Left ventricle myocardium superior (tissue), 1 donor: ENCODE results near the gene PALLD. TPM values are rescaled to one million over a fixed set of nuclear protein-coding genes. Genes with fewer than 3 reads are reported as not detected.
A peak's percentile ranks its signal among the peaks of the same experiment; 100 is the strongest.
"Not testable (repeated sequence)": the region's sequence is repeated elsewhere in the genome, so short reads cannot be mapped to it uniquely, and the experiment has no call there.

ENCODE experiments used
- ATAC-seq: fragments of 200-7000 bp; cut with Tn5 transposase; one replicate; pipeline ENCODE4 v1.9.1; 2020; ENCODE audit warnings: mild to moderate bottlenecking, moderate library complexity
- DNase-seq: peaks from one replicate; pipeline ENCODE4 v3.0.0-alpha.2; 2020
- intact Hi-C: fragments of 100-400 bp; cut with micrococcal nuclease; formaldehyde crosslinking; loops from one replicate; pipeline ENCODE4 v1.11.0; 2022
- total RNA-seq: library from RNA; stranded (reverse); fragmentation: NEBNext Ultra II Directional; extraction: Animal tissue kit (Norgen Biotek cat#: 25700); gene quantifications from one replicate; pipeline ENCODE4 v1.2.1, GENCODE V29; 2021
- donor health status: DM: no; HTN: yes; CAD: no; lungs with severe emphysema.

The PALLD gene
- total RNA-seq, 1 donor from 2014 or later: 998 TPM

DNA sequence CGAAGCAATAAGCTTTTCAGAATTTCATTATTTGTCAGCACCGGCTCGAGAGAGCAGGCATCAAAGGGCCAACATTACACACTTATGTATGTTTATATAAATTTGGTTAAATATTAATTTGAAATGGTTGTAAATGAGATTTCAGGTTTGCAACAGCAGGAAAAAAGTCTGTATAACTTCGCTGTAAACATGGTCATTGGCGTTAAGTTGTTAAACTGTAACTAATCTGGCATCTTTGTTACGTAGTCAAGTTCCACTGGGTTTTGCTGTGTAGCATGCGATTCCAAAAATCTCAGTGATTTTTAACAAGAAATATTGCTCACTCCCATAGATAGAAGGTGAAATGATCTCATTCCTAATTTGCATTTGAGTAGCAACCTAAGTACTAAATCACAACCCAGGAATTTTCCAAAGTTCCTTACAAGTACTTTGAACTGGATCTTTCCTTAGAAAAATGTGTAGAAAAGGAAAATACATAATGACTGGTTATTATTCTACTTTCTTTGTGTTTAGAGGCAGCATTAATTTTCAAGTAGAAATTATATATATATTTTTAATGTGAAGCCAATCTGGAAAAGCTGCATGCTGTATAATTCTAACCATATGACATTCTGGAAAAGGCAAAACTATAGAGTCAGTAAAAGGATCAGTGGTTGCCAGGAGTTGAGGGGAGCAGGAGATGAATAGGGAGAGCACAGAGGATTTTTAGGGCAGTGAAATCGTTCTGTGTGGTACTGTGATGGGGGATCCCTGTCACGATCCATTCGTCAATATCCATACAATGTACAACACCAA lies 291.1 kb downstream of the PALLD start:
- intact Hi-C loops: no loop called here
- no peak for DNase-seq
- ATAC-seq: no peak

DNA sequence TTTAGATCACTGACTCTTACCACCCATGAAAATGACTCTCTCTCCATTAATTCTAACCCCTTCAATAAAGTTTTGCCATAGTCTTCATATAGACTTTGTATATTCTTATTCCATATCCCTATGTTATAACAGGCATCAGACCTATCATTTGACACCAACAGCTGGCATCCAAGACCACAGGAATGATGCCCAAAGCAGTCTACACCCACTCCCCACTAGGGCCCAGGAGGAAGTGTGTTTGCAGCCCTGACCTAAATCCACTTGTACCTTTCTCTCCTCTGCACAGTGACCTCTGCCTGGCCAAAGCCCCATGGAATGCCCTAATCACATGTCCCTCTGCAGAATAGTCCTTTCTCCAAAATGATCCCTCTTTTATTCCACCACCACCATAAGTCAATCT lies 294.0 kb downstream of the PALLD start:
- ATAC-seq: peak; percentile 48
- intact Hi-C loops: no loop called here

DNA sequence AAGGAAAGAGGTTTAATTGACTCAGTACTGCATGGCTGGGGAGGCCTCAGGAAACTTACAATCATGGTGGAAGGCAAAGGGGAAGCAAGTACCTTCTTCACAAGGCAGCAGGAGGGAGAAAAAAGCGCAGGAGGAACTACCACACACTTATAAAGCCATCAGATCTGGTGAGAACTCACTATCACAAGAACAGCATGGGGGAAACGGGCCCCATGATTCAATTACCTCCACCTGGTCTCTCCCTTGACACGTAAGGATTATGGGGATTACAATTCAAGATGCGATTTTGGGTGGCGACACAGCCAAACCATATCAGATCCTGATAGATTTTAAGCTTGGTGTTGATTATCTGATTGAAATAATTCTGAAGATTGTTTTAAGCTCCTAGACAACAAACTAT lies 294.5 kb downstream of the PALLD start:
- intact Hi-C loops: no loop called here
- DNase-seq (no peak), ATAC-seq (no peak)

More for the DNA sequence above, 294.0 kb downstream of the PALLD start:
- no peak for DNase-seq

DNA sequence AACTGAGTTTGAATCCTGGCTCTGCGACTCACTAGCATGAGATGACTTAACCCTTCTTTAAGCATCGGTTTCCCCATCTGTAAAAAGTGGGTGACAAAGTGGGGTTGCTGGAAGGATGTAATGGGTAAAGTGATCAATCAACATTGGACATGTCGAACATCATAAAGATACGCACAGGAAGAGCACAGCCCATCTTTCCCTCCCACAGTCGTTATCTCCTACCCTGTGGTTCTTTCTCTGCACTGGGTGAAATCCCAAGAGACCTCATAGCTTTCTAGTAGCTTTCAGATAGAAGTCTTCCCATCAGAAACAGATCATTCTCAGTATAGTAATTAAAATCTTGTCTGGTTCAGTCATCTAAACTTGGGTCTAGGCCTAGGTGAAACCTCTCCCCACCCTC lies 296.7 kb downstream of the PALLD start:
- intact Hi-C loops: no loop called here
- DNase-seq: no peak
- no peak for ATAC-seq

DNA sequence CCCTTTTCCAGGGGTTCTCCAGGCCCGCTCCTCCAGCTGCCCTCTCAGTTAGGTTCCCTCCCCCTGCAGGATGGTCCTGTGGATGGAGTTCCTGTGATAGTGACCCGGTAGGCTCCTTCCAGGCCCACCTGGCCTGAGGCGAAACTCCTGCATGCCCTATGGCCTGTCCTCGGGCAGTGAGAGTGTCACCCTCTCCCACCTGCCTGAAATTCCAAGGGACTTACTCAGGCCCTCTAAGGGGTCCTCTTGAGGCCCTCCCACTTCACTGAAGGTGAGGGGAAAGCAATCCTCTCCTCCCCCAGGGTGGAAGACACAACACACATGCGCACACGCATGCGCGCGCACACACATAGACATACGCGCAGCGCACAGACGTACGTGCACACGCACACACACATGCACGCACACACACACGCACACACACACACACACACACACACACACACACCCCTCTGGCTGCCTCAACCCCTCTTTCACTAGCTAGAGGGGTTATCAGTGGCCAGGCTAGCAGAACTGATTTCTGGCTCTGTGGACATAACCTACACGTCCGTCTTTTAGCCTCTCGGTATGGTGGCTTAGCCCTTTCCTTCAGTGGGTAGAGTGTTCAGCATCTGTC lies 297.3 kb downstream of the PALLD start:
- ATAC-seq (no peak), DNase-seq (no peak)
- intact Hi-C loops: no loop called here

DNA sequence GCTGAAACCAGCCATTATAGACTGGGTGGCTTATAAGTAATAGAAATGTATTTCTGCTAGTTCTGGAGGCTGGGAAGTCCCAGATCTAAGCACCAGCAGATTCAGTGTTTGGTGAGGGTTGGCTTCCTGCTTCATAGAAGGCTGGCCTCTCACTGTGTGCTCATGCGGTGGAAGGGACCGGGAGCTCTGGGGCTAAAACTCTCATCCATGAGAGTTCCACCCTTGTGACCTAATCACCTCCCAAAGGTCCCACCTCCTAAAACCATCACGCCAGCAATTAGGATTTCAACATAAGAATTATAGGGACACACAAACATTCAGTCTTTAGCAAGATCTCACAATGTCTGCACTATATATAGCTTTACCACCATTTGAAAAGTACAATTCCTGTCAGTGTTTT lies 298.0 kb downstream of the PALLD start:
- DNase-seq: no peak
- ATAC-seq: no peak
- intact Hi-C loops: no loop called here

DNA sequence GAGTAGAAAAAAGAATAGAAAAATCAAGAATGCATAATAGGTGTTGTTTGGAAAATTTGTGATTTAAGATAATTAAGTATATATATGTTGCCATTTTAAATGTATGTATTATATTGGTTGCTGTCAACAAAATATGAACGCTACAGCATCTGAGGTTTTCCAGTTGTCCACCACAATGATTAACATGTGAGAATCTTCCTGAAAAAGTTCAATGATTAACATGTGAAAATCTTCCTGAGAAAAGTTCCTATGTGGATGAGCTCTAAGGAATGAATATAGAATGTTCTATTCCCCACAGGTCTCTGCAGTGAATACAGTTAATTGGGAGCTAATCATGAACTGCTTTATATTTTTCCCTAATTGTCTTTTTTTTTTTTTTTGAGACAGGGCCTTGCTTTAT lies 298.5 kb downstream of the PALLD start:
- intact Hi-C loops: no loop called here
- no peak for DNase-seq
- ATAC-seq: no peak

DNA sequence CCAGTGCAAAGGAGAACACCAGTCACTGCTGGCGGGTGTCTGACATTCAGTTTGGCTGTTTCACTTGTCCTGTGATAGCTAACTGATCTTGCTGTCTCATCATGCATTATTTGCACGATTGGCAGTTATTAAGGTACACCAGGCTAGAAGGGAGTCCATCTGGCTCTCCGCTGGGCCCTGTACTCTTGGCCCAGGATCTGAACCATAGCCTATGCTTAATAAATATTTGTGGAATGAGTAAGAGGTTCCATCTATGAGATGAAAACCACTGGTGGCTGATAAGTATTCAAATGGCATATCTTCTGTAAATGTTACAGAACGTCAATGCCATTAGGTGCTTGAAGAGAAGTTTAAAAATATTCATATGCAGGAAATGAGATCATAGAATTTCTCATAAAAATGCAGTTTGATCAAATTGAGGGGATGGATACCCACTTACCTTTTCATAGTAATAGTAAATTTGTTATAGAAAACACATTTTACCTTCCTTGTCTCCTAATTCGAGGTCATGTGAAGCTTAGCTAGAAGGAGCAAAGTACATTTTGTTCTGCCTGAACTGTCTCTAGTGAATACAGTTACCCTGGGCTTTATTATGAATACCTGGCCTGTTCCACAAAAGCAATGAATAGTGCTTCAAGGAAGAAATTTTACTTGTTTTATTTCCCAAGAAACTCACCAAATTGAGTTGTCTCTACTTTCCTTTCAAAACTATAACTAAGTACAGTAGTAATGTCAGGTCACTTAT lies 299.7 kb downstream of the PALLD start:
- ATAC-seq: peak; percentile 87
- intact Hi-C loops: no loop called here

DNA sequence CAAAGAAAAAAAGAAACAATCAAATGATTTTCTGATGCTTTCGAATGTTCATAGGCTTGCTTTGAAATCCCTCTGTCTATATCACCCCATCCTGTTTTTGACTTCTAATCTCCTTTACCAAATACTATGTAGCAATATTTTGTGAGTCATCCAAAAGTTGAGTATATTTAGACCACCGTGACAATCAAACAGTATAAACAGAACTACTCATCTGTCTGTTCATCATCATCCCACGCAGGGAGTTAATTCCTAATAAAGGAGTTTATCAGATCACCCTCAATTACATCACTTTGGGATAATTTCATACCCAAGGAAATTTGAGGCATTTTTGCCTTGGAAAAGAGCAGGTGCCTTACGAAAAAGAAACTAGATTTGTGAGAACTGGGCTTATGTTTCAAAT lies 300.3 kb downstream of the PALLD start:
- ATAC-seq (peak; percentile 41), DNase-seq (no peak)
- intact Hi-C loops: no loop called here

More for the DNA sequence above, 299.7 kb downstream of the PALLD start:
- DNase-seq: no peak

DNA sequence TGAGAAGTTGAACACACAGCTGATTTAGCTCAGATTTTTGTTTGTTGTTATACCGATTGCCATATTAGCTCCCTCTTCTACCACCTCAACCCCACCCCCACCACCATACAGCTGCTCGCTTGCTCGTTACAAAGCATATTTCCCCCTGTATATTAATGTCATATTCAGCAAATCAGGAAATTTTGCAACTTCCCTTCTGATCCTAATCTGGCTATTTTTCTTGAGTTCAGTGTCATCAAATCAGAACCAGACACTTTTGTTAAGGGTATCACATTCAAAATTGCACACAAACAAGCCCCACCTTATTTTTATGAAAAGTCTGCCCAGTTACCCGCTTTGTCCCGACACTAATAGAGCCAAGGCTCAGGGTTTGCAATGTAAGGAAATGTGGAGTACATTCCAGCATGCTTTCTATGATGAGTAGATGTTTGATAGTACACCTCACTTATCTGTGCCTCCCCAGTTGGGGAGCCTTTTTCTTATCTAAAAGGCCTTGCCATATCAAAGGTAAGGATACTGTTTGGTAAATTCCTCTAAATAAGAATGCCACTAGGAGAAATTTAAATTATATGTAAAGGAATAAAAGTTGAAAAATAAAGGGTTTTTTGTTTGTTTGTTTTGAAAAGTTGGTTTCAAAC lies 301.0 kb downstream of the PALLD start:
- no peak for ATAC-seq
- intact Hi-C loops: no loop called here

DNA sequence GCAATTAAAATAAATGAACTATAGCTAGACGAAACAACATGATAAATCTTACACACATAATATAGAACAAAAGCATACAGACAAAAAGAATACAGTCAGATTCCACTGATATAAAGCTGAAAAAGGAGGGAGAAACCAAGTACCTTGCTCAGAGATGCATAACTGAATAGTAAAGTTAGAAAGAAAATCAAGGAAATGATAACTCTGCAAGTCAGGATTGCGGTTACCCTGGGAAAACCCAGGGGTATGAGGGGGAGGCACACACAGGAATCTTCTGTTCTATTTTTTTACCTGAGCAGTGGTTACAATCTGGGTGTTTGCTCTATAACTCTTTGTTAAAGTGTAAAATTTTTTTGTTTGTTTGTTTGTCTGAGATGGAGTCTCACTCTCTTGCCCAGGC lies 304.1 kb downstream of the PALLD start:
- no peak for ATAC-seq
- no peak for DNase-seq
- intact Hi-C loops: no loop called here

More for the DNA sequence above, 301.0 kb downstream of the PALLD start:
- no peak for DNase-seq

DNA sequence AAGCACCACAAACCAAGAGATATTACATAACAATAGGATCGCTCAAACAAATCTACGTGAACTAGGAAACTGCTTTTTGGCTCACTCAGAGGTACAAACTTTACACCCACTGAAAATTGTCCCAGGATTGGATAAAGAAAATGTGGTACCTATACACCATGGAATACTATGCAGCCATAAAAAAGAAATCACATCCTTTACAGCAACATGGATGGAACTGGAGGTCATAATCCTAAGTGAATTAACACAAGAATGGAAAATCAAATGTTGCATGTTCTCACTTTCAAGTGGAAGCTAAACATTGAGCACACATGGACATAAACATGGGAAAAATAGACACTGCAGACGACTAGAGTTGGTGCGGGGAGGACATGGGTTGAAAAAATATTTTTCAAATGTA lies 305.4 kb downstream of the PALLD start:
- intact Hi-C loops: no loop called here
- DNase-seq (no peak), ATAC-seq (no peak)

DNA sequence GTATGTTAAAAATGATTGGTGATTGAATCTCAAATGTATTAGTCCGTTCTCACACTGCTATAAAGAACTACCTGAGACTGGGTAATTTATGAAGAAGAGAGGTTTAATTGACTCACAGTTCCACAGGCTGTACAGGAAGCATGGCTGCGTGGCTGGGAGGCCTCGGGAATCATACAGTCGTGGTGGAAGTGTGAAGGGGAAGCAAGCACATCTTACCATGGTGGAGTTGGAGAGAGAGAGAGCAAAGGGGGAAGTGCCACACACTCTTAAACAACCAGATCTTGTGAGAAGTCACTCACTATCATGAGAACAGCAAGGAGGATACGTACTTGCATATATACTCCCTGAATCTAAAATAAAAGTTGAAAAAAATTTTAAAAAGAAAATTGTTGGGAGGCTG lies 306.2 kb downstream of the PALLD start:
- intact Hi-C loops: not testable (repeated sequence)
- ATAC-seq (peak; percentile 53), DNase-seq (peak; percentile 37)

DNA sequence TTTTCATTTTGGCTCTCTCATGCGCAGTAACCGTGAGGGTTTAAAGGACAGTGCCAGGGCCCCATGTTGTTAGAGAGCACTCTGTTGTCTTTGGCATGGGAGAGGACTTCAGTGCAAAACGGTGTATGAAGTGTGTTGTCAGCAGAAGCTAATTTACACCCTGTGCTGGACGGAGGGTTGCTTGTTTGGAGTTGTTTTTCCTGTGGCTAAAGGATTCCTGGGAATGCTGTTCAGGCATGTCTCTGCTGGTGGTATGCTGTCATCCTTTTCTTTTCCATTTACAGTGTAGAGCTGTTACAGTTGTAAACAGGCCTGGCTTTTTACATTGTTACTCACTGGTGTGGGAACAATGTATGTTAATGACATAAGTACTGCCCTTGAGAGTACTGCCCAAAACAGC lies 306.9 kb downstream of the PALLD start:
- DNase-seq: no peak
- intact Hi-C loops: no loop called here
- ATAC-seq: peak; percentile 77

DNA sequence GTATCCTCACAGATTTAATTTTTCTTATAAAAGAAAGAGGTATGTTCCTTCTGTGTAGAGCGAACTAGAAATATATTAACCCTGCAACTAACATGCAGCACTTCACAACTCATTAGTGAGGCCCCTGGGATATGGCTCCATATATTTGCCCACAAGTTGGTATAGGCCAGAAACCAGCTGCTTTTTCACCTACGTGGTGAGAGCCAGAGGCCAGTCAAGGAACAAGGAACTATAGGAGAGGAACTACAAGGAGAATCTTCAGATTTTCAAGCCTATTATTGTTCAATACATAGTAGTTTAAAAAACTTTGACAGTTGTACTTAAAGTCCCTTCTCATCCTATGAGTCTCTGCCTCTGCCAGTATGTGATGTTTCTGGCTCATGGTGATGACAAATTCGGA lies 307.3 kb downstream of the PALLD start:
- intact Hi-C loops: no loop called here
- DNase-seq: no peak
- peak; percentile 9 for ATAC-seq

DNA sequence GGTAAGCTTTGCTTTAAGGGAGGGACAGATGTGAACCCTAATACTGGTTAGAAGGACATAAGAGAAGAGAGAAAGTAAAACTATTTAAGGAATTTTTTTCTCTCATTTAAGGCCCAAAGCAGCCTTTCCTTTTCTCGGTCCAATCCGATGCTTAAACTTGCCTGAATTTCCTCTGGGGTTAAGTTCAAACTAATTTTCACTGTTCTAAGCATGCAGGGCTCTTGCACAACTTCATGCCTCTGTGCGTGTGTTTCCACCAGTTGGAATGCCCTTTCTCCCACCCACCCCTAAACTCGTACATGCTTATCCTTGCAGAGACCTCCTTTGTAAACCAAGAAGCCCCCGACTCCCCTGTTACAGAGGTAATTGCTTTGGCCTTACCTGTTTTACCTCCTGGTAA lies 308.5 kb downstream of the PALLD start:
- intact Hi-C loops: no loop called here
- no peak for DNase-seq
- ATAC-seq: no peak

DNA sequence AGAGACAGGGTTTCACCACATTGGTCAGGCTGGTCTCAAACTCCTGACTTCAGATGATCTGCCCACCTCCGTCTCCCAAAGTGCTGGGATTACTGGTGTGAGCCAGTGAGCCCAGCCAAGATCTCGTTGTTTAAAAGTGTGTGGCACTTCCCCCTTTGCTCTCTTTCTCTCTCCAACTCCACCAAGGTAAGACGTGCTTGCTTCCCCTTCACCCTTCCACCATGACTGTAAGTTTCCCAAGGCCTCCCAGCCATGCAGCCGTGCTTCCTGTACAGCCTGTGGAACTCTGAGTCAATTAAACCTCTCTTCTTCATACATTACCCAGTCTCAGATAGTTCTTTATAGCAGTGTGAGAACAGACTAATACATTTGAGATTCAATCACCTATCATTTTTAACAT lies 309.4 kb downstream of the PALLD start:
- intact Hi-C loops, ATAC-seq, DNase-seq: not testable (repeated sequence)

DNA sequence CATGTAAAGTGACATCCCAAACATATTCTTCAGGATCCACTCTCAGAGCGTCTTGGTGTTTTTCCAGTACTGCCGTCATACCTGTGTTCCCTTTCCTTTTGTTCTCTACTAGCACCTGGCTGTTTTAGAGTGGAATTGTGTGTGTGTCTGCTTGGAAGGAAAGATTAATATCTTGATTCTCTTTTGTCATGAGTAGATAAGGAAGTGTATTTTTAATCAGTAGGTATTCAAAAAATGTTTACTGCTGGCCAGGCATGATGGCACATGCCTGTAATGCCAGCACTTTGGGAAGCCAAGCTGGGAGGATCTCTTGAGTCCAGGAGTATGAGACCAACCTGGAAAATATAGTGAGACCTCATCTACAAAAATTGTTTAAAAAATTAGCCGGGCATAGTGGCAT lies 314.4 kb downstream of the PALLD start:
- ATAC-seq: no peak
- DNase-seq: no peak
- intact Hi-C loops: no loop called here

DNA sequence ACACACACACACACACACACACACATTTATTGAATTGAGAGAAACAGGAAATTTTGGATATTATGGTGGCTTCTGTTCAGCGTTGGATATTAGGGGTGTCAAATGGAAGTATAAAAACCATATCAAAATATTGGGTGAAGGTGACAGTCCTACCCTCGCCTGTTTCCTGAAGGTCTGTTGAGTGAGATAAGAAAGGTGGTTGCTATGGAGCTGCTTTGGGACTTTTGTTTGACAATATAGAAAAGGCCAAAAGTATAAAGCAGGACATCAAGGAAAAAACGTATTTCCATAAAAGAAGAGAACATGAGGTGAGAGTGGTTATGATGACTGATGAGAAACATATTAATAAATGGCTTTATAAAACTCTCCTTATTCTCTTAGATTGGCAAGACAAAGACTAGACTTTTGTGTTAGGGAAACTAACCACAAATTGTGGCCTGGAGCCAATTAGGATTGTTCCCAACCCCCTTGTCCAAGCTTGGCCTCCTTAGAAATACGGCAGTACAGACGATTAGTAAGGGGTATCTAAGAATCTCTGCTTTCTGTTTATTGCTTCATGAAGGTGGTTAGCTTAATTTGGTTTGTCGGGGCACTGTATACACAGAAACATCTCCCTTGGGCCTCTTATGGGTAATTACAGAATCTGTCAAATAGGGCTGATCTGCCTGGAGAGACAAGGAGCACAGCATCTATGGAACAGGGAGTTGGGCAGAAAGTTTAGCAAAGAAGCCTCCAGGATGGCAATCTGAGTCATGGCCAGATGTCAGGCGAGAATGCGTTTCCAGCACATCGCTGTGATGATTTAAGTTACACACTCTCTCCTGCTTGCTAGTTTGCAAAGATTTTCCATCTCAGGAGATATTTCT lies 315.2 kb downstream of the PALLD start:
- ATAC-seq (peak; percentile 4), DNase-seq (no peak)
- intact Hi-C loops: no loop called here
